Esophagus muscularis mucosa (tissue), 4 donors: ENCODE data around the gene TMEM100.

Experiments
- CTCF ChIP-seq, 3 experiments: fragments of 200-600 bp in 2 of 3; fragments of 450-650 bp in 1 of 3; sonication (generic) in 2 of 3; IDR thresholded peaks; one replicate each; pipeline ENCODE4 v1.5.1; 2017 to 2019; ENCODE audit warnings: antibody characterized with exemption in 3 of 3, mild to moderate bottlenecking in 2 of 3, moderate library complexity in 1 of 3
- EP300 ChIP-seq: sonication (generic); formaldehyde crosslinking; IDR thresholded peaks from one replicate; pipeline ENCODE4 v1.6.1; 2017; ENCODE audit warnings: antibody characterized with exemption
- POLR2A ChIP-seq: fragments of 450-650 bp; IDR thresholded peaks from one replicate; pipeline ENCODE4 v1.6.1; 2017; ENCODE audit warnings: antibody characterized with exemption, moderate library complexity, mild to moderate bottlenecking, low read depth
- POLR2AphosphoS5 ChIP-seq, 2 donors: sonication (generic); formaldehyde crosslinking; IDR thresholded peaks; one replicate each; pipeline ENCODE4 v1.6.1; 2017; ENCODE audit warnings: antibody characterized with exemption in 2 of 2

GRCh38 chr17:55681342-55681700, 41.3 kb downstream of the TMEM100 start:
- TF ChIP-seq POLR2A (no peak), CTCF (IDR thresholded peaks at IDR 0.05) (no peak), POLR2AphosphoS5 (IDR thresholded peaks at IDR 0.05) (no peak), EP300 (no peak)
